Glutamatergic neuron (in vitro differentiated cells): ENCODE measurements around the gene GPR37. TPM values are rescaled to one million over a fixed set of nuclear protein-coding genes. Genes with fewer than 3 reads are reported as not detected.

Experiments used
- DNase-seq: peaks from one replicate; pipeline ENCODE4 v3.0.0; 2022
- H3K27ac Mint-ChIP-seq: one replicate; pipeline ENCODE4 v1.8.0; 2020; ENCODE audit warnings: mild to moderate bottlenecking, mixed read lengths, inconsistent platforms; ENCODE audit not compliant: unreplicated experiment
- H3K27me3 Mint-ChIP-seq: one replicate; pipeline ENCODE4 v1.8.0; 2020; ENCODE audit warnings: mild to moderate bottlenecking, moderate library complexity, mixed read lengths, inconsistent platforms; ENCODE audit not compliant: unreplicated experiment
- H3K36me3 Mint-ChIP-seq: one replicate; pipeline ENCODE4 v1.8.0; 2020; ENCODE audit warnings: mild to moderate bottlenecking, mixed read lengths, inconsistent platforms; ENCODE audit not compliant: unreplicated experiment
- H3K4me1 Mint-ChIP-seq: one replicate; pipeline ENCODE4 v1.8.0; 2020; ENCODE audit warnings: mild to moderate bottlenecking, low read depth, mixed read lengths, inconsistent platforms; ENCODE audit not compliant: unreplicated experiment
- H3K4me3 Mint-ChIP-seq: one replicate; pipeline ENCODE4 v1.8.0; 2020; ENCODE audit warnings: mild to moderate bottlenecking, mixed read lengths, inconsistent platforms; ENCODE audit not compliant: unreplicated experiment
- H3K9me3 Mint-ChIP-seq: one replicate; pipeline ENCODE4 v1.8.0; 2020; ENCODE audit warnings: mild to moderate bottlenecking, moderate library complexity, mixed read lengths, inconsistent platforms; ENCODE audit not compliant: unreplicated experiment
- total RNA-seq: library from RNA; stranded (reverse); fragmentation: NEBNext Ultra II Directional; extraction: Animal tissue kit (Norgen Biotek cat#: 25700); gene quantifications from one replicate; pipeline ENCODE4 v1.2.1, GENCODE V29; 2021; ENCODE audit not compliant: unreplicated experiment
- TF ChIP-seq, protein P1 (sequence below): fragments of 200-600 bp; sonication (generic); IDR thresholded peaks from one replicate; pipeline ENCODE4 v1.5.0; 2021; ENCODE audit not compliant: partially characterized antibody, unreplicated experiment

GPR37 gene
- total RNA-seq, 1 donor from 2014 or later = 6.3 TPM

DNA sequence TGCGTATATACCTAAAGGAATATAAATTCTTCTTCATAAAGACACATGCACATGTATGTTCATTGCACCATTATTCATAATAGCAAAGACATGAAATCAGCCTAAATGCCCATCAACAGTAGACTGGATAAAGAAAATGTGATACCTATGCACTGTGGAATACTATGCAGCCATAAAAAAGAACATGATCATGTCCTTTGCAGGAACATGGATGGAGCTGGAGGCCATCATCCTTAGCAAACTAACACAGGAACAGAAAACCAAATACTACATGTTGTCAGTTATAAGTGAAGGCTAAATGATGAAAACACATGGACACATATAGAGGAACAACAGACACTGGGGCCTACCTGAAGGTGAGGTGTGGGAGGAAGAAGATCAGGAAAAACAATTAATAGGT, 48.7 kb downstream of the GPR37 start:
- no peaks in the 10 kb centered on the region for H3K36me3 Mint-ChIP-seq
- TF ChIP-seq, protein P1, sequence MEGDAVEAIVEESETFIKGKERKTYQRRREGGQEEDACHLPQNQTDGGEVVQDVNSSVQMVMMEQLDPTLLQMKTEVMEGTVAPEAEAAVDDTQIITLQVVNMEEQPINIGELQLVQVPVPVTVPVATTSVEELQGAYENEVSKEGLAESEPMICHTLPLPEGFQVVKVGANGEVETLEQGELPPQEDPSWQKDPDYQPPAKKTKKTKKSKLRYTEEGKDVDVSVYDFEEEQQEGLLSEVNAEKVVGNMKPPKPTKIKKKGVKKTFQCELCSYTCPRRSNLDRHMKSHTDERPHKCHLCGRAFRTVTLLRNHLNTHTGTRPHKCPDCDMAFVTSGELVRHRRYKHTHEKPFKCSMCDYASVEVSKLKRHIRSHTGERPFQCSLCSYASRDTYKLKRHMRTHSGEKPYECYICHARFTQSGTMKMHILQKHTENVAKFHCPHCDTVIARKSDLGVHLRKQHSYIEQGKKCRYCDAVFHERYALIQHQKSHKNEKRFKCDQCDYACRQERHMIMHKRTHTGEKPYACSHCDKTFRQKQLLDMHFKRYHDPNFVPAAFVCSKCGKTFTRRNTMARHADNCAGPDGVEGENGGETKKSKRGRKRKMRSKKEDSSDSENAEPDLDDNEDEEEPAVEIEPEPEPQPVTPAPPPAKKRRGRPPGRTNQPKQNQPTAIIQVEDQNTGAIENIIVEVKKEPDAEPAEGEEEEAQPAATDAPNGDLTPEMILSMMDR = no peak
- H3K9me3 Mint-ChIP-seq = no peaks in the 10 kb centered on the region
- H3K4me1 Mint-ChIP-seq = no peaks in the 10 kb centered on the region
- no peak overlapping the region for H3K4me3 Mint-ChIP-seq
- peaks cover 2% of the 10 kb centered on the region for H3K27me3 Mint-ChIP-seq
- no peak overlapping the region for H3K27ac Mint-ChIP-seq
- DNase-seq = no peak

DNA sequence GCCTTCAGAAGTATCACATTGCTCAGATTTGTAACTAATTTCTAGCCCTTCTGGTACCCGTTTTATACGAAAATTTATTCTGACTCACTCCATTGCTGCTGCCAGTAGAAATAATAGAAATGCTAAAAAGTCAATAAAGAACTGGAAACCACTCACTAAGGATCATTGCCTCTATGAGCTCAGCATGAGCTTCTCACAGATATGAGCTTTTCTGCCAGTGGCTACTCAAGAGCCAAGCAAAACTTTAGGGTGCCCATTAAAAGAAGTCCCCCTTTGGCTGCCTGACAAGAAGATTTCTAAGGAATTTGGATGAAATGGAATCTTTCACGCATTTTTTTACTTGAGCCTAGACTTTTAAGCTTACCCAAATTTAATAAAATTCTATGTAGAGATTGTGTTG, 52.5 kb downstream of the GPR37 start:
- H3K27ac Mint-ChIP-seq = no peak overlapping the region
- peaks cover 14% of the 10 kb centered on the region for H3K36me3 Mint-ChIP-seq
- H3K27me3 Mint-ChIP-seq = peaks cover 2% of the 10 kb centered on the region
- H3K4me3 Mint-ChIP-seq = no peak overlapping the region
- TF ChIP-seq, protein P1 = no peak
- peaks cover 11% of the 10 kb centered on the region for H3K9me3 Mint-ChIP-seq
- DNase-seq = no peak
- H3K4me1 Mint-ChIP-seq = no peaks in the 10 kb centered on the region

DNA sequence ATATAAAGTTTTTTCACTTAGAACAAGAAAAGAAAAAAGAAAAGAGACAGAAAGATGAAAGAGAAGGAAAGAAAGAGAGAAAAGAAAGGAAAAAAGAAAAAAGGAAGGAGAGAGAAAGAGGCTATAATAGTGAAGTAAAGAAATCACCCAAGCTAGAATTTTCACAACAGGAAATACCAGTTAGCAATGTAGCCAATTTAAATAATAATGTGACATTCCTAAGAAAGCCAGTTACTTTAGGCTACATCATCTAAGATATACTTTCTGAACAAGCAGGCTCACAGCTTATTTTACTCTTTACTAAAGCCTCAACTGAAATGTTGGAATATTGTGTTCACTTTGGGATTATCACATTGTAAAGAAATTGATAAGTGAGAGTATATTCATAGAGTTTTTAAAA, 53.6 kb downstream of the GPR37 start:
- Mint-ChIP-seq H3K27ac (no peak overlapping the region), H3K4me1 (no peaks in the 10 kb centered on the region), H3K36me3 (peaks cover 21% of the 10 kb centered on the region), H3K9me3 (peaks cover 11% of the 10 kb centered on the region), H3K4me3 (no peak overlapping the region), H3K27me3 (peaks cover 2% of the 10 kb centered on the region)
- DNase-seq = no peak
- TF ChIP-seq, protein P1 = no peak

DNA sequence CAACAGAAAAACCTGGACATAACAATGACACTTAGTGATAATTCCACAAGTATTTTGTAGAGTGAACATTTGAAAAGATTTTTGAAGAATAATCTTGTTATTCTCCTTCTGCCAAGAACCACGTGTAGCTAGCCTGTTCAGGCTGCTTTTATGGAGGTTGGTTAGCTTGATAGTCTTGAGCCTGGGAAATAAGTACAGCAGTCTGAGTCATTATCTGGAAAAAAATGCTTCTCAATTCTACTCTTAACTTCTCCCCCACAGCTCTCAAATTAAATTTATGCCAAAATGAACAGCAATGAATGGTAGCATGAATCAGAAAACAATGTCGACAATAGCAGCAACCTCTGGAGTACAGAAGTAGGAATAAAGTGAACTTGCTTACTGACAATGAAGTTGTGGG, 63.2 kb downstream of the GPR37 start:
- Mint-ChIP-seq H3K9me3 (peaks cover 5% of the 10 kb centered on the region), H3K36me3 (no peaks in the 10 kb centered on the region), H3K4me1 (no peaks in the 10 kb centered on the region), H3K27ac (no peak overlapping the region), H3K4me3 (no peak overlapping the region), H3K27me3 (no peaks in the 10 kb centered on the region)
- no peak for DNase-seq
- TF ChIP-seq, protein P1 = no peak

DNA sequence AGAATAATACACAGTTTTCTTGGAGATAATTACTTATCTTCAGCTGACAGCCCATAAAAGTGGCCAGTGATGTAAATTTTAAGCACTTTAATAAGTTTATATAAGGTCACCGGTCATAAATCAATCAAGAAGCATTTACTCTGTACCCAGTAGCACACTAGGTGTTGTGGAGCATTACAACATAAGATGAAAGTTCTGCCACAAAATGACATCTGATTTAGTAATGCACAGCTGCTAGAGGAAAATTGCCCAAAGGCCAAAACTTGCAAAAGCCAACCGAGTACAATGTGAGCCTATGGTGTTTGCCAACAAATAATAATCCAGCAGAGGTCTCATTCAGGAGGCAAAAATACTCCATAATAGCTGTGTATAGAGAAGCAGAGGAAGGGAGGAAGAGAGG, 63.6 kb downstream of the GPR37 start:
- TF ChIP-seq, protein P1 = no peak
- Mint-ChIP-seq H3K4me1 (no peaks in the 10 kb centered on the region), H3K27ac (no peak overlapping the region), H3K9me3 (peaks cover 5% of the 10 kb centered on the region), H3K4me3 (no peak overlapping the region), H3K27me3 (no peaks in the 10 kb centered on the region), H3K36me3 (no peaks in the 10 kb centered on the region)
- DNase-seq = no peak
